Measurements from ENCODE around the gene NAV2. TPM values are rescaled to one million over a fixed set of nuclear protein-coding genes. Genes with fewer than 3 reads are reported as not detected.

NAV2 gene
- total RNA-seq, 1 donor from 2014 or later, result not detected

DNA sequence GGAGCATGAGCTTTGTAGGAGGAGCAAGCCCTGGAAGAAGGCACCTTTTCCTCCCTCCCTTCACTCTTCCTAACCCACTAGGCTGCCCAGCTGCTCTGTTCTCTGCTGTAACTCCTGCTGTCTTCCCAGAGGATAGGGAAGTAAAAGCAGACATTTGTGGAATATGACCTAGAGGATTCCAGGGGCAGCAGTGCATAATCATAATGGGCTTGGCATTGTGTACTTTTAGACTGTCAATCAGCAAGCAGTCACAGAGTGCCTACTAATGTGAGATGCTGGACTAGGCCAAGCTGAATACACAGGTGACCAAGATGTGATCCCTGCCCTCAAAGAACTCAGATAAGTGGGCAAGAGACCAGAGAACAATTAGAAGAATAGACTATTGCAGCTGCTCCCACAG, 133.0 kb downstream of the NAV2 start:
- no peaks in the 10 kb centered on the region for H3K27me3 Mint-ChIP-seq
- H3K9me3 Mint-ChIP-seq, result no peaks in the 10 kb centered on the region
- H3K36me3 Mint-ChIP-seq (ENCODE audit: low read depth), result no peaks in the 10 kb centered on the region
- H3K27ac Mint-ChIP-seq, result no peak overlapping the region
- DNase-seq, result no peak
- intact Hi-C loops (cut with micrococcal nuclease), result no loop called here
- H3K4me3 Mint-ChIP-seq, result no peak overlapping the region
- H3K4me1 Mint-ChIP-seq, result no peaks in the 10 kb centered on the region

DNA sequence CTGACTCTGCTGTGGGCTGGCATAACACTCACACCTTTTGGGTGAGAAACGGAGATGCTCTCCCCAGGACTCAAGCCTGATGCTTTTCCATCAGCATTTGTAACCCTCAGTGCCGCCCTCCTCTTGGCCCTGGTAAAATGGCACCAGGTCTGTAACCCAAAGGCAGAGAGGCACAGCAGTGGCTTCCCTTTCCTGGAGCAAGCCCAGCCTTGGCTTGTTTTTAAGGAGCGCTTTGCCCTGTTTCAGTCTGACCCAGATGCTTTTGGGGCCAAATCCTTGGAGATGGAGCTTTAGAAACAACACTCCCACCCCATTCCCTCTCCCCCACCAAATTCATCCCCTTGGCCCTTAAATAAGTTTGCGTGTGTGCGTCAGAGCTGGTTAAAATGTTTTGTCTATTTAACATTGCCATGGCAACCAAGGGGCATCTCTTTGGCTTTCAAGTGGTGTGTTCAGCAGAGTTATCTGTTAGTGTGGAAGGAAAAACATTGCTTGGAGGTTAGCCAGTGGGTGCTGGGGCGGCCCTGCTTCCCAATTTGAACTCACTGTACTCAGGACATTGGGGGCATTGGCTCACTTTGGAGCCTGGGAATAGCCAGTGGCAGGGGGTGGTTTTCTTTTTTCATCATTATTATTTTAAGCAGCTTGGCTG, 134.1 kb downstream of the NAV2 start:
- intact Hi-C loops (cut with micrococcal nuclease), result no loop called here
- no peak for DNase-seq
- Mint-ChIP-seq H3K27me3 (peaks cover 2% of the 10 kb centered on the region), H3K27ac (no peak overlapping the region), H3K36me3 (ENCODE audit: low read depth) (no peaks in the 10 kb centered on the region), H3K9me3 (no peaks in the 10 kb centered on the region), H3K4me3 (no peak overlapping the region), H3K4me1 (no peaks in the 10 kb centered on the region)

DNA sequence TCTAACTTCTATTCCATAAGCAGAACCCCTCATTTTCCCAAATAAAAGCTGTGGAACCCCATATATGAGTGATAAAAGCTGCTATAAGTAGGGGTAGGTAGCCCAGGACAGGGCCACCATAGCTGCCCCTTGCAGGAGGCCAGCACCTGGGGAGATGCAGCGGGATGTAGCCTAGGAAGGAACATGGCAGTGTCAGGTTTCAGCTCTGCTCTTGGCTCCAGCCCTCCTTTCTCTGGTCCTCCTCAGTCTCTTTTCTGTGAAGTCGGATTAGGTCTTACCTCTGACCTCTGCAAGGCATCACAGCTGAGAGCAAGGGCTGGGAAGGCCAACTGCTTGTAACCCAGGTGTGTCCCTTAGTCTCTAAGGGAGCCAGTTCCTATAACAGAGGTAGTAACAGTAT, 135.6 kb downstream of the NAV2 start:
- Mint-ChIP-seq H3K4me3 (no peak overlapping the region), H3K9me3 (no peaks in the 10 kb centered on the region), H3K4me1 (no peaks in the 10 kb centered on the region), H3K27ac (no peak overlapping the region), H3K36me3 (ENCODE audit: low read depth) (no peaks in the 10 kb centered on the region), H3K27me3 (peaks cover 2% of the 10 kb centered on the region)
- no peak for DNase-seq
- intact Hi-C loops (cut with micrococcal nuclease), result no loop called here

DNA sequence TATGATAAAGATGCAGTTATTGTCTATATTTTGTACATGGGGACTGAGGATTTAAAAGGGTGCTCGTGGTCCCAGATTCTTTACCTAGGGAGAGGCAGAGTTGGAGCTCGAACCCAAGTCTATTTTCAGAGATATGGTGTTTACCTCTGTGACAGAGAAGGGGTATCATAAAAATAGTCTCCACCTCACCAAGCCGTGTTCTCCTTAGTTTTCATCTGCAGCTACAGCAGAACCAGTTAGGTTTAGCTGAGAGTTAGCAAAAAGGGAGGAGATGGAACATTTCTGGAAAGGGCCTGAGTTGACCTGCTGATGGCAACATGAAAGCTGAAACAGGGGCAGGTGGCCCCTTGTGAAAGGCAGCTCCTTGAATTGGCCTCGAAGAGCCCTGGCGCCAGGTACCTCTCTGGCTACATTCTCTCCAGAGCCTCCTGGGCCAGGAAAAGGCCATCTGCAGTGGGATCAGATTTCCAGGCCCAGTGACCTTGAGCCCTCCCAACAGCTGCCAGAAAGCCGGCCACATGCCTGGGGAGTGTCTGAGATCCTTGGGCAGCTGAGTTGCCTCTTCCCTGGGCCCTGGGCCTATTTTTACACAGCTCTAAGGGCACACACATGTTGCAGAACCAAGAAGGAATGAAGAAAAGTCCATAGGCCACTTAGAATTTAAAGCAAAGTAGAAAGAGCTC, 136.6 kb downstream of the NAV2 start:
- Mint-ChIP-seq H3K36me3 (ENCODE audit: low read depth) (no peaks in the 10 kb centered on the region), H3K27ac (no peak overlapping the region), H3K27me3 (peaks cover 5% of the 10 kb centered on the region), H3K4me1 (no peaks in the 10 kb centered on the region), H3K4me3 (no peak overlapping the region), H3K9me3 (no peaks in the 10 kb centered on the region)
- intact Hi-C loops (cut with micrococcal nuclease), result no loop called here
- DNase-seq, result no peak

DNA sequence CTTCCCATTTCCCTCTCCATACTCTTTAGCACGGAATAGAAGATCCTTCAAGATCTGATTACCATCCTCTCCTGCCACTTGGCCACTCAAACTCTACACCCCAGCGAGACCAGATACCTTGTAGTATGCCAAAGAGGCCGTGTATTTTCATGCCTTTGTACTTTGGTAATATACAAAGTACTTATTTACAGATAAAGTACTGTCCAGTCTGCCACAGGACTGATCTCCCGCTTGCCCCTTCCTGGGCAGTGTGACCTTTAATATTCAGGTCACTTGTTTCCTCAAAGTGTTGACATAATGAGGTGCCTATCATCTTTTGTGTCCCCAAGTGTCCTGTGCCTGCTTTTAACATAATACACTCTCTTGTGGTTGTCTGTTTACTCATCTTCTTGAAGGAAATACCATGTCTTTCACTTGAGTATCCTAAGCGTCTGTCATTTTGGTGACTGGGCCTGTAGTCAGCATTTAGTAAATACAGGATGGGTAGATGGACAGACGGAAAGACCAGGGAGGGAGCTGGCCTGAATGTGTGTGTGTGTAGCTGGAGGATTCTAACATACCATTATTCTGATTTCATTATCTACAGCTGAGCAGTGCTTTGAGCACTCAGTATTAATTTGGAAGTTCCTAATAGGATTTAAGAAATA, 137.4 kb downstream of the NAV2 start:
- intact Hi-C loops (cut with micrococcal nuclease), result no loop called here
- H3K27me3 Mint-ChIP-seq, result peaks cover 10% of the 10 kb centered on the region
- no peak for DNase-seq
- H3K4me3 Mint-ChIP-seq, result no peak overlapping the region
- no peaks in the 10 kb centered on the region for H3K4me1 Mint-ChIP-seq
- H3K9me3 Mint-ChIP-seq, result no peaks in the 10 kb centered on the region
- H3K36me3 Mint-ChIP-seq (ENCODE audit: low read depth), result no peaks in the 10 kb centered on the region
- no peak overlapping the region for H3K27ac Mint-ChIP-seq

DNA sequence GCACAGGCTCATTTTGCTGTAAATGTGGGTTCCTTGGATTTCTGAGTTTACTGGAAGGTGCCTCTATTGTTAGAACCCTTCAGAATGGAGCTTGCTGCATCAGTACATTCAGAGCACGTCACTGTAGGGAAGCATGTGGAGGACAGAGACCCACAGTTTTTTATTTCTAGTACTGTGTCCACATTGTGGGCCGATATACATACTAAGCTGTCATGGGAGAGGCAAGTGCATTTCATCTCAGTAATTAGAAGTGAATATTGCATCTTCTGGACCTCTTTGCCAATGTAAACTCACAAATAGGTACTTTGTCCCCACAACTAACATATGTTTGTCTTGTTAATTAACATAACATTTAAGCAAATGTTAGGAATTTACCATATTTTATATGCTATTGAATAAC, 139.7 kb downstream of the NAV2 start:
- H3K36me3 Mint-ChIP-seq (ENCODE audit: low read depth), result no peaks in the 10 kb centered on the region
- no peak overlapping the region for H3K27ac Mint-ChIP-seq
- H3K27me3 Mint-ChIP-seq, result peaks cover 10% of the 10 kb centered on the region
- DNase-seq, result no peak
- no peaks in the 10 kb centered on the region for H3K4me1 Mint-ChIP-seq
- no peak overlapping the region for H3K4me3 Mint-ChIP-seq
- intact Hi-C loops (cut with micrococcal nuclease), result no loop called here
- no peaks in the 10 kb centered on the region for H3K9me3 Mint-ChIP-seq

DNA sequence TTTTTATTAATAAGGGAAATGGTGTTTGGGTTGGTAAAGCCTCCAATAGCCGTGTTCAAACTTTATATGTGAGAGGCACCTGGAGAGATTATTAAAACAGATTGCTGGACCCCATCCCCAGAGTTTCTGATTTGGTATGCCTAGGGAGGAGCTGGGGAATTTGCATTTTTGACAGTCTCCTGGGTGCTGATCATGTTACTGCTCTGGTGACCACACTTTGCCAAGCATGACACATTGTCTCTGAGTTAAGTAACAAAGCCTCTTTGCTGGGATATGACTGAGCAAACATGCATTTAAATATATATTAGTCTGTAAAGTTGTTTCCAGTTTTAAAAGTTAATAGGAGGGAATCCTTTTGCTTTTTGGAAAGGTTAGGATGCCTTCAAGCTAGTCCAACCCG, 140.4 kb downstream of the NAV2 start:
- H3K4me3 Mint-ChIP-seq, result no peak overlapping the region
- H3K9me3 Mint-ChIP-seq, result no peaks in the 10 kb centered on the region
- no peak for DNase-seq
- peaks cover 10% of the 10 kb centered on the region for H3K27me3 Mint-ChIP-seq
- no peaks in the 10 kb centered on the region for H3K36me3 Mint-ChIP-seq (ENCODE audit: low read depth)
- no peak overlapping the region for H3K27ac Mint-ChIP-seq
- no peaks in the 10 kb centered on the region for H3K4me1 Mint-ChIP-seq
- intact Hi-C loops (cut with micrococcal nuclease), result no loop called here

DNA sequence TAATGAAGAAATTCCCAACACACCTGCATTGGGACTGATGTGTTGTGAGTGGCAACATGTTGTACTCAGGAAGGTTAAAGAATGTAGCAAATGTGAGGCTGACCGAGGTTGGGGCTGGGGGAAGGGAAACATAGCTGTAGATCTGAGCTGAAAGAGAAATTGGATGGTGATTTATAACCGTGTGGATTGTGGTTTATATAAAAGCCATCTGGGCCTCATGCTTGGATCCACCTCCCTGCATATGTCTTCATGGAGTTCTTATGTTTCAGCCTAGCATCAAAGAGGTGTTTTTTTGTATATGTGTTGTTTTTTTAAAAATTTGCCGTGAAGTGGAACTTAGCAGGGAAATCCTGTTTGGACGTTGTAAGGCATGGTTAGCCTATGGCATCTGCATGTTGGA, 141.3 kb downstream of the NAV2 start:
- DNase-seq, result no peak
- Mint-ChIP-seq H3K4me1 (no peaks in the 10 kb centered on the region), H3K27ac (no peak overlapping the region), H3K4me3 (no peak overlapping the region), H3K9me3 (no peaks in the 10 kb centered on the region), H3K36me3 (ENCODE audit: low read depth) (no peaks in the 10 kb centered on the region), H3K27me3 (peaks cover 10% of the 10 kb centered on the region)
- intact Hi-C loops (cut with micrococcal nuclease), result no loop called here

DNA sequence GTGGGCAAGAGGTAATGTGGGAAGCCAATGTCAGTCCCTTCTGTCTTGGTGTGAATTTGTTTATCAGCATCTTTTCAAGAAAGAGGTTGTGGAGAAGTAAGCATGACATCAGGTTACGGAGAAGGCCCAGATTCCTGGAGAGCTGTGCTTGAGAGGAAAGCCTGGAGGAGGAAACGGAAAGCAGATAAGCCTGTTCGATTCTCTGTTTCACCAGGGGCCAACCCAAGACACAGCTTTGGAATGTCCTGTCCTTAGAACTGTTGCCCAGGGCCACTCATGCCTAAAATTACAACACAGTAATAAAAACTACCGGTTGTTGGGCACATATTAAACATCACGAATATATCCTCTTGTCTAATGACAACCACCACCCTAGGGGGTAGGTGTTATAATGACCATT, 148.5 kb downstream of the NAV2 start:
- Mint-ChIP-seq H3K27me3 (no peaks in the 10 kb centered on the region), H3K27ac (no peak overlapping the region), H3K9me3 (no peaks in the 10 kb centered on the region), H3K36me3 (ENCODE audit: low read depth) (no peaks in the 10 kb centered on the region), H3K4me3 (no peak overlapping the region), H3K4me1 (no peaks in the 10 kb centered on the region)
- intact Hi-C loops (cut with micrococcal nuclease), result no loop called here
- DNase-seq, result no peak

DNA sequence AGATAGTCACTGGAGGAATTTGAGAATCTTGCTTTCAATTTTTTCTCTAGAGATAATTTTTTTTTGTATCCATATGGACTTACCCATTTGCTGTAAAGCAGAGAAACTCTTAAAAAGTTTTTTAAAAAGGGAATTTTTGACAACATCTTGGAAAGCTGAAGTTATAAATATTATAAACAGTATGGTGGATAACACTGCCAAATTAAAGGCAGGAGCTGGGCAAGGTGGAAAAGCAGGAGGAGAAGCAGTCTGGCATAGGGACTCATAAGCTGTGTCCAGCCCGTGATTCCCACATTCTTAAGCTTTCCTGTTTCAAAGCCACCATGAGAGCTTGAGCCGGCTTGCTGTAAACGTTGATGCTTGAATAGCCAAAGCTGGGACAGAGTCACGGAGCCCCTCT, 149.5 kb downstream of the NAV2 start:
- Mint-ChIP-seq H3K4me3 (no peak overlapping the region), H3K36me3 (ENCODE audit: low read depth) (no peaks in the 10 kb centered on the region), H3K27ac (no peak overlapping the region), H3K9me3 (no peaks in the 10 kb centered on the region), H3K27me3 (no peaks in the 10 kb centered on the region), H3K4me1 (no peaks in the 10 kb centered on the region)
- no peak for DNase-seq
- intact Hi-C loops (cut with micrococcal nuclease), result no loop called here

DNA sequence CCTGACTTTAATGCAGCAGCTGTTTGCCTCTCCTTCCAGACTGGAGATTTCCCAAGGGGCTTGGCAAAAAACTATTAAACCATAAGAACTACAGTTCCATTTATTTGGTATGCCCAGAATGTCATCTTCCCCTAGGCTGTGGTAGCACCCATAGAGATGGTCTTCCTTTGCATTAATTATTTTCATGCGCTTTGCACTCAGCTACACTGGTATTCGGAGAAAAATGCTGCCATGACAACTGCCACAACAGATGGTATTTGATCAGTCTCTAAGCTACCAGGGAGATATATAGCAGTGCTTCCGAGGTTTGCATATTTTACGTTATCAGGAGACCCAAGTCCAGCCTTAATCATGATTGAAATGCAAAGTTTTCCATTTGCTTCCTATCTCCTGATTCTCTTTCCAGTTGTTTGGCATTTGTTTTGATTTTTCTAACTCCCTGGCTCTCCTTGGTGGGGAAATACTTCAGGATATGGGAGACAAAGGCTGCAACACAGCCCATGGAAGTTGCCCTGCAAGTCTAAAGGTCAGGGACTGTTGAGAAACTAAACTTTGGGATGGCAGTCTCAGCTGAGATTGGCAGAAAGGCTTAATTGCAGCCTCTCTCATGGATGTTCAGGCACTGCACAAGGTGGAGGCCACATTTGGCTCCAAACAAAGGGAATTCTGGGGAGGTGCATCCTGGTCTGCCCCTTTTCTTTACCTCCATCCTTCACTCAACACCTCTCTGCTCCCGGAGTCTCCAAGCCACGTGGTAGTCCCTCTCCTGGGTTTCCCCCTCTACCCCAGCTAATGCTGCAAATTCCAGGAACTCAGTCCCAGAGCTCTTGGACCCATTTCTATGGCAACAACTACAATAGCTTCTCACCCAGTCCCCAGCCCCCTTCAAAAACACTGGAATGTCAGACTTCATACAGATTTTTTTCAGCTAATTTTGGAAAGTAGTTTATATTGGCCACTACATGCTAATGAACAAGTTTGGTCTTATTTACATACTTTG, 151.8 kb downstream of the NAV2 start:
- Mint-ChIP-seq H3K27me3 (no peaks in the 10 kb centered on the region), H3K9me3 (no peaks in the 10 kb centered on the region), H3K27ac (no peak overlapping the region), H3K4me1 (no peaks in the 10 kb centered on the region), H3K4me3 (no peak overlapping the region), H3K36me3 (ENCODE audit: low read depth) (no peaks in the 10 kb centered on the region)
- DNase-seq, result no peak
- intact Hi-C loops (cut with micrococcal nuclease), result no loop called here

DNA sequence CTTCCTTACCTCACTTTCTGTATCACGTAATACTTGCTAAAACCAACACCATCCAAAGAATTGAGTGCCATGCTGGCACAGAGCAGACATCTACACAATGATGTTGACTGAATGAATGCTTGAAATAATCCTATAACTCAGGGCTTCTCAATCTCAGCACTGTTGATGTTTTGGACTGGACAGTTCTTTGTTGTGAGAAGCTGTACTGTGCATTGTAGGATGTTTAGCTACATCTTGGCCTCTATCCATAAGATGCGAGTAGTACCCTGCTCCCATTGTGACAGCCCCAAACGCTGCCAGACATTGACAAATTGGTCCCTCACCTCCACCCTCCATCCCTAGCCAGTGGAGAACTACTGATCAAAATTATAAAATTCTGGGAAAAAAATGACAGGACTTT, 153.4 kb downstream of the NAV2 start:
- intact Hi-C loops (cut with micrococcal nuclease), result no loop called here
- no peaks in the 10 kb centered on the region for H3K36me3 Mint-ChIP-seq (ENCODE audit: low read depth)
- no peaks in the 10 kb centered on the region for H3K27me3 Mint-ChIP-seq
- H3K4me1 Mint-ChIP-seq, result no peaks in the 10 kb centered on the region
- no peak for DNase-seq
- H3K27ac Mint-ChIP-seq, result no peak overlapping the region
- no peaks in the 10 kb centered on the region for H3K9me3 Mint-ChIP-seq
- H3K4me3 Mint-ChIP-seq, result no peak overlapping the region

DNA sequence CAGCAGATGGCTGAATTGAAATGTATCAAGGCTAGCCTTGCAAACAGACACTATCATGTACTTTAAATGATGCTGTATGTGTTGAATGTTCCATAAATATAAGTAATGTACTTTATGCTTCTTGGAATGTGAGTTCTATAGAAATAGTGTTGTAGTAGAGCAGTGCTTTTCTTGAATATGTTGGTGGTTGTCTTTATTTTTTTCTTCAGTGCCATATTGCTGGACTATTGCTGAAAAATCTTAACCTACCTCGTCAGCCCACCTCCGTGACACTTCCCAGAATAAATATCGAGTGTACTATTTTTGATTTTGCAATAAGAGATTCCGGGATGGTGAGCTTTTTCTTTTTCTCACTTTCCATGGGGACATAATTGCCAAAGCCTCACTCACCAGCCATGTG, 153.9 kb downstream of the NAV2 start:
- Mint-ChIP-seq H3K27ac (no peak overlapping the region), H3K4me1 (no peaks in the 10 kb centered on the region), H3K4me3 (no peak overlapping the region), H3K9me3 (no peaks in the 10 kb centered on the region), H3K27me3 (no peaks in the 10 kb centered on the region), H3K36me3 (ENCODE audit: low read depth) (no peaks in the 10 kb centered on the region)
- no peak for DNase-seq
- intact Hi-C loops (cut with micrococcal nuclease), result no loop called here

DNA sequence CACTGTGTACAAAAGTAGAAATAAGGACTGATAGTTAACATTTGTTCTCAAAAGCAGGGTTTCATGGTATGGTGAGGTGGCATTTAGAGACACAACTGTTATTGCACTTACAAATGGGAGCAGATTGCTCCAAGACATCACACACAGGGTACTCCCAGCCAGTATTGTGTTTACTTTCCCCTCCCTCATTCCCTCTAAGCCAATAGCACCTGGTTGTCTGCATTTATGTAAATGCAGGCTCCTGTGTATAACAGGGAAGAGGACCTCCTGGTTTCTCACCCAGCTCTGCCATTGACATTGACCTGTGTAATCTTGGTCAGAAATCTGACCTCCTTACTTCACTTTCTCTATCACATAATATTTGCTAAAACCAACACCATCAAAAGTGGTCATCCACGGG, 154.4 kb downstream of the NAV2 start:
- Mint-ChIP-seq H3K9me3 (no peaks in the 10 kb centered on the region), H3K4me3 (no peak overlapping the region), H3K27ac (no peak overlapping the region), H3K4me1 (no peaks in the 10 kb centered on the region), H3K27me3 (no peaks in the 10 kb centered on the region), H3K36me3 (ENCODE audit: low read depth) (no peaks in the 10 kb centered on the region)
- DNase-seq, result no peak
- intact Hi-C loops (cut with micrococcal nuclease), result no loop called here

Data from activated CD4-positive, alpha-beta T cell treated with anti-CD3 and anti-CD28 coated beads, Interleukin-2, amount 10 ng/mL, durations not matched to agents 24 days and 14 days (primary cell).